Right atrium auricular region (tissue), 2 donors: ENCODE measurements around the gene VRK3. TPM values are rescaled to one million over a fixed set of nuclear protein-coding genes. Genes with fewer than 3 reads are reported as not detected.
A peak's percentile ranks its signal among the peaks of the same experiment; 100 is the strongest.

Source experiments
- DNase-seq: peaks from one replicate; pipeline ENCODE4 v3.0.0-alpha.2; 2019; ENCODE audit warnings: low spot score
- H3K27ac ChIP-seq, 2 donors: fragments of 200-600 bp; sonication (generic); 1 replicate in 1 of 2; 2 replicates in 1 of 2; pipeline ENCODE4 v1.5.1; 2016 to 2019
- H3K27me3 ChIP-seq, 2 donors: fragments of 200-600 bp; sonication (generic); one replicate each; pipeline versions ENCODE4 v1.5.1 to v1.6.0; 2017 to 2019
- H3K36me3 ChIP-seq: fragments of 200-600 bp; sonication (generic); one replicate; pipeline ENCODE4 v1.5.1; 2016
- H3K4me1 ChIP-seq, 2 donors: fragments of 200-600 bp; sonication (generic); one replicate each; pipeline versions ENCODE4 v1.5.1 to v1.6.0; 2017 to 2019
- H3K4me3 ChIP-seq, 2 donors: fragments of 200-600 bp; sonication (generic); 1 replicate in 1 of 2; 2 replicates in 1 of 2; pipeline ENCODE4 v1.5.1; 2017 to 2019; ENCODE audit warnings: mild to moderate bottlenecking in 1 of 2, moderate library complexity in 1 of 2
- H3K9me3 ChIP-seq, 2 donors: fragments of 200-600 bp; sonication (generic); one replicate each; pipeline ENCODE4 v1.5.1; 2019
- total RNA-seq, 2 donors: library from RNA; depleted of rRNA; stranded (reverse); fragments of >200 nt; gene quantifications; one replicate each; pipeline ENCODE4 v1.1.0, GENCODE V29; 2016
- TF ChIP-seq, protein P1 (sequence below), 2 donors: fragments of 200-600 bp; sonication (generic); IDR thresholded peaks; one replicate each; pipeline ENCODE4 v1.5.1; 2019; ENCODE audit warnings: antibody characterized with exemption in 2 of 2

Gene VRK3
- total RNA-seq, 2 donors from 2014 or later = 20.5 to 25.5 TPM

DNA sequence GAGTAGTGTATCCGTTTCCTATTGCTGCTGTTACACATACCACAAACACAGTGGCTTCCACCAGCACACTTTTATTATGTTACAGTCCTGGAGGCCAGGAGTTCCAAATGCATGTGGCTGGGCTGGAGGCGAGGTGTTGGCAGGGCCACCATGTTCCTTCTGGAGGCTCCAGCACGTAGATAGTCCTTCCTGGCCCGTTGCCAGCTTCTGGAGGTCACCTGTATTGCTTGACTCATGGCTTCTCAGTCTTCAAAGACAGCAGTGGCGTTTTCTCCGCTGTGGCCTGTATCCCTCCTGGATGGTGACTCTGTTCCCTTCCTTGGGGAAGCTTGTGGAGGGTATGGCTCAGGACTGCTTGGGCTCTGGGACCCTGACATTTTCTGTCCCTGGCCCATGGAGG, 15.8 kb upstream of the VRK3 start:
- Histone ChIP-seq H3K4me1 (no peaks in the 10 kb centered on the region), H3K27ac (no peak overlapping the region), H3K9me3 (peaks cover 11 to 19% of the 10 kb centered on the region in 2 donors), H3K36me3 (peaks cover 91% of the 10 kb centered on the region), H3K4me3 (no peak overlapping the region), H3K27me3 (no peaks in the 10 kb centered on the region)
- no peak for DNase-seq
- TF ChIP-seq, protein P1, sequence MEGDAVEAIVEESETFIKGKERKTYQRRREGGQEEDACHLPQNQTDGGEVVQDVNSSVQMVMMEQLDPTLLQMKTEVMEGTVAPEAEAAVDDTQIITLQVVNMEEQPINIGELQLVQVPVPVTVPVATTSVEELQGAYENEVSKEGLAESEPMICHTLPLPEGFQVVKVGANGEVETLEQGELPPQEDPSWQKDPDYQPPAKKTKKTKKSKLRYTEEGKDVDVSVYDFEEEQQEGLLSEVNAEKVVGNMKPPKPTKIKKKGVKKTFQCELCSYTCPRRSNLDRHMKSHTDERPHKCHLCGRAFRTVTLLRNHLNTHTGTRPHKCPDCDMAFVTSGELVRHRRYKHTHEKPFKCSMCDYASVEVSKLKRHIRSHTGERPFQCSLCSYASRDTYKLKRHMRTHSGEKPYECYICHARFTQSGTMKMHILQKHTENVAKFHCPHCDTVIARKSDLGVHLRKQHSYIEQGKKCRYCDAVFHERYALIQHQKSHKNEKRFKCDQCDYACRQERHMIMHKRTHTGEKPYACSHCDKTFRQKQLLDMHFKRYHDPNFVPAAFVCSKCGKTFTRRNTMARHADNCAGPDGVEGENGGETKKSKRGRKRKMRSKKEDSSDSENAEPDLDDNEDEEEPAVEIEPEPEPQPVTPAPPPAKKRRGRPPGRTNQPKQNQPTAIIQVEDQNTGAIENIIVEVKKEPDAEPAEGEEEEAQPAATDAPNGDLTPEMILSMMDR (IDR thresholded peaks at IDR 0.05) = no peak

DNA sequence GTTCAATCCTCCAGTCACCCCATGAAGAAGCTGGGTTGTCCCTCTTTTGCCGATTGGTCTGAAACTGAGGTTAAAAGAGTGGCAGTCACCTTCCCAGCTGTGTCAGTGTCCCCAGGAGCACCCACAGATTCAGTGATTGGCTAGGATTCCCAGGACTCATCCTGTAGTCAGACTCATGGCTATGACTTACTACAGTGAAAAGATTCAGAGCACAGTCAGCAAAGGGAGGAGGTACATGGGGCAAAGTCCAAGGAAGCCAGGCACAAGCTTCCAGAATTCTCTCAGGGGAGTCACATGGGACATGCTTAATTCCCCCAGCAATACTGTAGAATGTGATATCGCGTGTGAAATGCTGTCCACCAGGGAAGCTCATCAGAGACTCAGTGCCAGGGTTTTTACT, 14.8 kb upstream of the VRK3 start:
- Histone ChIP-seq H3K27me3 (no peaks in the 10 kb centered on the region), H3K4me1 (no peaks in the 10 kb centered on the region), H3K9me3 (peaks cover 3 to 9% of the 10 kb centered on the region in 2 donors), H3K4me3 (no peak overlapping the region), H3K27ac (no peak overlapping the region), H3K36me3 (peaks cover 81% of the 10 kb centered on the region)
- no peak for DNase-seq
- TF ChIP-seq, protein P1 (IDR thresholded peaks at IDR 0.05) = no peak

DNA sequence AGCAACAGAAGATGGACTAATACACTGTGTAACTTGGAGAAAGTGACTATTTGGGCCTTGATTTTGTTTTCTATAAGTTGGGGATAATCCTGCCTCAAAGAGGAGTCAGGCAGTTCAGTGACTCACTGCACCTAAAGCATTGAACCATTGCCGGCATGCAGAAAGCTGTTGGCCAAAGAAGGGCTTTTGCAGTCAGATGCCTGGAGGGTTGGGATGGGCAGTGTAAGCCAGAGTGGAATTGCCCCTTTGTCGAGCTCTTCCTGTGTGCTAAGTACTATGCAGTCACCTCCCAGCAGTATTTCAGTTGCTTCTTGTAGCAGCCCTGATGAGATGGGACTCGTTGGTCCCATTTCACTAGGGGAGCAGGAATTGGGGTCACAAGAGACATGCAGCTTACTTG, 11.7 kb upstream of the VRK3 start:
- no peak for DNase-seq
- H3K4me3 ChIP-seq = no peak overlapping the region
- peaks cover 68% of the 10 kb centered on the region for H3K36me3 ChIP-seq

DNA sequence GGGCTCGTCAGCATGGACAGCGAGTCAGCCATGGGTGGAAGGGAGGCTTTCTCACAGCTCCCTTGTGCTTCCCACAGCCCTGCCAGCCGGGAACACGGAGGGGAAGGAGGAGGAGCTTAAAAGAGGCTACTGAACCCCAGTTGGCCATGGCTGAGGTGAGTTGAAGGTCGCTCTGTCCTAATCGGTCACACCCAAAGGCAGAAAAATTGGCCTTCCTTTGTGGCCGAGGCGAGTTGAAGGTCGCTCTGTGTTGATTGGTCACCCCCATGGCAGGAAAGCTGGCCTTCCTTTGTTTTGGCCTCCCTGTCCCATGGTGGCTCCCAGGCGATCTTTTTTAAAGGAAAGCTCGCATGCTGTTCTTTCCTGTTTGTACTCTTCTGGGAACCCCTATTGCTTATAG, 5.8 kb upstream of the VRK3 start:
- Histone ChIP-seq H3K36me3 (peaks cover 23% of the 10 kb centered on the region), H3K4me3 (no peak overlapping the region), H3K27me3 (no peaks in the 10 kb centered on the region), H3K27ac (no peak overlapping the region), H3K4me1 (peaks cover 0 to 11% of the 10 kb centered on the region in 2 donors), H3K9me3 (no peaks in the 10 kb centered on the region)
- TF ChIP-seq, protein P1 (IDR thresholded peaks at IDR 0.05) = no peak
- no peak for DNase-seq

More for the DNA sequence above, 11.7 kb upstream of the VRK3 start:
- no peaks in the 10 kb centered on the region for H3K4me1 ChIP-seq
- H3K27me3 ChIP-seq = no peaks in the 10 kb centered on the region
- TF ChIP-seq, protein P1 (IDR thresholded peaks at IDR 0.05) = no peak
- no peaks in the 10 kb centered on the region for H3K9me3 ChIP-seq
- no peak overlapping the region for H3K27ac ChIP-seq

DNA sequence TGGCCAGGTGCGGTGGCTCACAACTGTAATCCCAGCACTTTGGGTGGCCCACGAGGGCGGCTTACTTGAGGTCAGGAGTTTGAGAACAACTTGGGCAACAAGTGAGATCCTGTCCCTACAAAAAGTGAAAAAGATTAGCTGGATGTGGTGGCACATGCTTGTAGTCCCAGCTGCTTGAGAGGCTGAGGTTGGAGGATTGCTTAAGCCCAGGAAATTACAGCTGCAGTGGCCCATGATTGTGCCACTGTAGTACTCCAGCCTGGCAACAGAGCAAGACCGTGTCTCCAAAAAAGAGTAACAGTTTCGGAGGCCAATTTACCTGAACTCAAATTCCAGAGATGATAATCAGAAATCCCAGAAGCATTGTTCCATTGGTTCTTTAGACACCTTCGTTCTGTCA, 5.1 kb upstream of the VRK3 start:
- H3K4me1 ChIP-seq = peaks cover 0 to 11% of the 10 kb centered on the region in 2 donors
- H3K36me3 ChIP-seq = peaks cover 23% of the 10 kb centered on the region
- TF ChIP-seq, protein P1 (IDR thresholded peaks at IDR 0.05) = no peak
- no peak for DNase-seq
- H3K4me3 ChIP-seq = no peak overlapping the region
- H3K9me3 ChIP-seq = no peaks in the 10 kb centered on the region
- no peak overlapping the region for H3K27ac ChIP-seq
- H3K27me3 ChIP-seq = no peaks in the 10 kb centered on the region

DNA sequence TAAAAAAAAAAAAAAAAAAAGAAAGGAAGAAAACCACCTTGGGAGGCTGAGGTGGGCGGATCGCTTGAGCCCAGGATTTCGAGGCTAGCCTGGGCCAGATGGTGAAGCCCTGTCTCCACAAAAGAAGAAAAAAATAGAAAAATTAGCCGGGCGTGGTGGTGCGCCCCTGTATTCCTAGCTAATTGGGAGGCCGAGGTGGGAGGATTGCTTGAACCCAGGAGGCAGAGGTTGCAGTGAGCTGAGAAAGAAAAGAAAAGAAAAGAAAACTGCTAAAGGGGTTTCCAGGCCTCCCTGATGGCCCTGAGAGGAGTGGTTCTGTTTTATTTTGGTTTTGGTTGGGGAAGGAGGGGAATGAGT, 1.4 kb upstream of the VRK3 start:
- Histone ChIP-seq H3K36me3 (peaks cover 2% of the 10 kb centered on the region), H3K27ac (peak overlapping the region in 1 of 2 donors; percentile 88), H3K27me3 (no peaks in the 10 kb centered on the region), H3K4me1 (peaks cover 0 to 23% of the 10 kb centered on the region in 2 donors), H3K9me3 (no peaks in the 10 kb centered on the region), H3K4me3 (peak overlapping the region; percentile 65 to 91)
- no peak for DNase-seq
- TF ChIP-seq, protein P1 (IDR thresholded peaks at IDR 0.05) = no peak
